ENCODE data around the gene HGD. TPM values are rescaled to one million over a fixed set of nuclear protein-coding genes. Genes with fewer than 3 reads are reported as not detected.
A peak's percentile ranks its signal among the peaks of the same experiment; 100 is the strongest.

The HGD gene
- total RNA-seq, 1 experiment from 2014 or later: 1.5 TPM

DNA sequence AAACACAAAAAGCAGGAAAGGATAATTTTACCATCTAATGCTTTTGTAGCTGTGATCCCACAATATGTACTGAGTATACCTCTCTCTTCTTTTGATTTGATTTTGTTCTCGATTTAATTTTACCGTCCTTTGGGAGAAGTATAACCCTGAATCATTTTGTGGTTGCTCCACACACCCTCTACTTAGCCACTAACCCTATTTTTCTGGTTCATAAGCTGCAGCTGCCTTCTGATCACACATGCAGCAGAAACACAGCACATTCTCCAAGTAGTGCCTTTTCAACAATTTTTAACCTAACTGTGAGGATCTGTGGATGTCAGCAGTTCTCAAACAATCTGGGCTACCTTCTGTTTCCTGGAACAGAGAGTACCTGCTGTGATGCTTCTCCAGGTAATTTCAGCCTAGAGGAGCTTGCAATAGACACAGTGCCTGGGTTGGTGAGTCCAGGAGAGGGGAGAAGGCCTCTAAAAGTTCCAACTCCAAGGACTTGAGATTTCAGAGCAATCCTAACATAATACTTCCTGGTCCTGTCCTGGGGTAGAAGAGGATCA lies 40.3 kb downstream of the HGD start:
- DNase-seq (ENCODE audit: low spot score): no peak
- H3K27ac Mint-ChIP-seq: peak overlapping the region; percentile 58; the same call in 1 of the 2 replicates
- POLR2A ChIA-PET: no interaction called here

DNA sequence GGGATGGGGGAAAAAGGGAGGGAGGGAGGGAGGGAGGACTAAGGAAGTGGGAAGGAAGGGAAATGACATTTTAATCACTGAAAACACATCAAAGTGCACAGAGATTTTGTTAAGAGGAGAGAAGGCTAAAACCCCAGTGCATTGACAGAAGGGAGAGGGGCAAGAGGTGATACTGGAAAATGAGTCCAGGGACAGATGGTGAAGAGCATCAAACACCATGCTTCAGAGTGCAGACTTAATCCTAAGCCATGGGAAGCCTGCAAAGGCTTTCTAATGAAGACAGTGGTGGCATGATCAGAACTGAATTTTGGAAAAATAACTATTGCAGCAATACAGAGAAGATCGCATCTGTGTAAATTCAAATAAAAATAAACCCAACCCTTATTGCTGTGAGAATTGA lies 41.8 kb downstream of the HGD start:
- CTCF ChIA-PET: no interaction called here
- no peak for ATAC-seq
- H3K27me3 Mint-ChIP-seq (ENCODE audit: low read depth): no peaks in the 10 kb centered on the region
- TF ChIP-seq ZNF121 (CRISPR knock-in tag; IDR thresholded peaks at IDR 0.05) (no peak), ZNF138 (CRISPR knock-in tag; conservative IDR thresholded peaks at IDR 0.05) (no peak), NR1H2 (CRISPR knock-in tag; IDR thresholded peaks at IDR 0.05) (no peak), ZNF423 (CRISPR knock-in tag; IDR thresholded peaks at IDR 0.05) (no peak), TP53 (CRISPR knock-in tag; IDR thresholded peaks at IDR 0.05) (no peak), TEAD1 (CRISPR knock-in tag; IDR thresholded peaks at IDR 0.05) (no peak), ZNF416 (CRISPR knock-in tag; IDR thresholded peaks at IDR 0.05) (no peak), ZNF232 (CRISPR knock-in tag; IDR thresholded peaks at IDR 0.05) (no peak), FOXK1 (CRISPR knock-in tag; IDR thresholded peaks at IDR 0.05) (no peak)
- TF ChIP-seq, protein P1, sequence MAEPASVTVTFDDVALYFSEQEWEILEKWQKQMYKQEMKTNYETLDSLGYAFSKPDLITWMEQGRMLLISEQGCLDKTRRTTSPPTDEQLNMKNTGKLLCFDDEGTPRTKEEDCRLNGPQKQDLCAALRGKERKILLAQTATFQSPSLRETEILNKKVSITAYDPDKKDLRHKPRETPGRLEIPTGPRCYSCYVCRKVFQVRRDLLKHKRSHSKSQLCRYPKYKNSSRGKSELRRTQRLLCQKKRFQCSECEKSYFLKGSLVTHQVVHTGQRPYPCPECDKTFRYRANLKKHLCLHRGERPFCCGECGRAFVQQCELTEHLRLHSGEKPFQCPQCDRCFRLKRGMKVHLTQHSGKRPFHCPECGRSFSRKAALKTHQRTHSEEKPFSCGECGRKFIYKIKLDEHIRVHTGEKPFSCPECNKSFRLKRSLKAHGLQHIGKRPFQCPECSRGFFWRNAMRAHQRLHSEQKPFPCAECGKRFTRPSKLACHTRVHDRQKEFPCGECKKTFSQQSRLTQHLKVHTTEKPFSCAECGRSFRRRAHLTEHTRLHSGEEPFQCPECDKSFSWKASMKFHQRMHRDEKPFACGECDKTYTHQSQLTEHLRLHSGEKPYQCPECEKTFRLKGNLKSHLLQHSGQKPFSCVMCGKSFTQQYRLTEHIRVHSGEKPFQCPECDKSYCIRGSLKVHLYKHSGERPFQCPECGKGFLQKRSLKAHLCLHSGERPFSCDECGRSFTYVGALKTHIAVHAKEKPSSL (CRISPR knock-in tag; conservative IDR thresholded peaks at IDR 0.05): no peak
- TF ChIP-seq, protein P2, sequence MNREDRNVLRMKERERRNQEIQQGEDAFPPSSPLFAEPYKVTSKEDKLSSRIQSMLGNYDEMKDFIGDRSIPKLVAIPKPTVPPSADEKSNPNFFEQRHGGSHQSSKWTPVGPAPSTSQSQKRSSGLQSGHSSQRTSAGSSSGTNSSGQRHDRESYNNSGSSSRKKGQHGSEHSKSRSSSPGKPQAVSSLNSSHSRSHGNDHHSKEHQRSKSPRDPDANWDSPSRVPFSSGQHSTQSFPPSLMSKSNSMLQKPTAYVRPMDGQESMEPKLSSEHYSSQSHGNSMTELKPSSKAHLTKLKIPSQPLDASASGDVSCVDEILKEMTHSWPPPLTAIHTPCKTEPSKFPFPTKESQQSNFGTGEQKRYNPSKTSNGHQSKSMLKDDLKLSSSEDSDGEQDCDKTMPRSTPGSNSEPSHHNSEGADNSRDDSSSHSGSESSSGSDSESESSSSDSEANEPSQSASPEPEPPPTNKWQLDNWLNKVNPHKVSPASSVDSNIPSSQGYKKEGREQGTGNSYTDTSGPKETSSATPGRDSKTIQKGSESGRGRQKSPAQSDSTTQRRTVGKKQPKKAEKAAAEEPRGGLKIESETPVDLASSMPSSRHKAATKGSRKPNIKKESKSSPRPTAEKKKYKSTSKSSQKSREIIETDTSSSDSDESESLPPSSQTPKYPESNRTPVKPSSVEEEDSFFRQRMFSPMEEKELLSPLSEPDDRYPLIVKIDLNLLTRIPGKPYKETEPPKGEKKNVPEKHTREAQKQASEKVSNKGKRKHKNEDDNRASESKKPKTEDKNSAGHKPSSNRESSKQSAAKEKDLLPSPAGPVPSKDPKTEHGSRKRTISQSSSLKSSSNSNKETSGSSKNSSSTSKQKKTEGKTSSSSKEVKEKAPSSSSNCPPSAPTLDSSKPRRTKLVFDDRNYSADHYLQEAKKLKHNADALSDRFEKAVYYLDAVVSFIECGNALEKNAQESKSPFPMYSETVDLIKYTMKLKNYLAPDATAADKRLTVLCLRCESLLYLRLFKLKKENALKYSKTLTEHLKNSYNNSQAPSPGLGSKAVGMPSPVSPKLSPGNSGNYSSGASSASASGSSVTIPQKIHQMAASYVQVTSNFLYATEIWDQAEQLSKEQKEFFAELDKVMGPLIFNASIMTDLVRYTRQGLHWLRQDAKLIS (CRISPR knock-in tag; IDR thresholded peaks at IDR 0.05; ENCODE audit: borderline replicate concordance): no peak
- TF ChIP-seq, protein P3, sequence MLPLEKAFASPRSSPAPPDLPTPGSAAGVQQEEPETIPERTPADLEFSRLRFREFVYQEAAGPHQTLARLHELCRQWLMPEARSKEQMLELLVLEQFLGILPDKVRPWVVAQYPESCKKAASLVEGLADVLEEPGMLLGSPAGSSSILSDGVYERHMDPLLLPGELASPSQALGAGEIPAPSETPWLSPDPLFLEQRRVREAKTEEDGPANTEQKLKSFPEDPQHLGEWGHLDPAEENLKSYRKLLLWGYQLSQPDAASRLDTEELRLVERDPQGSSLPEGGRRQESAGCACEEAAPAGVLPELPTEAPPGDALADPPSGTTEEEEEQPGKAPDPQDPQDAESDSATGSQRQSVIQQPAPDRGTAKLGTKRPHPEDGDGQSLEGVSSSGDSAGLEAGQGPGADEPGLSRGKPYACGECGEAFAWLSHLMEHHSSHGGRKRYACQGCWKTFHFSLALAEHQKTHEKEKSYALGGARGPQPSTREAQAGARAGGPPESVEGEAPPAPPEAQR (CRISPR knock-in tag; IDR thresholded peaks at IDR 0.05): no peak
- TF ChIP-seq, protein P4, sequence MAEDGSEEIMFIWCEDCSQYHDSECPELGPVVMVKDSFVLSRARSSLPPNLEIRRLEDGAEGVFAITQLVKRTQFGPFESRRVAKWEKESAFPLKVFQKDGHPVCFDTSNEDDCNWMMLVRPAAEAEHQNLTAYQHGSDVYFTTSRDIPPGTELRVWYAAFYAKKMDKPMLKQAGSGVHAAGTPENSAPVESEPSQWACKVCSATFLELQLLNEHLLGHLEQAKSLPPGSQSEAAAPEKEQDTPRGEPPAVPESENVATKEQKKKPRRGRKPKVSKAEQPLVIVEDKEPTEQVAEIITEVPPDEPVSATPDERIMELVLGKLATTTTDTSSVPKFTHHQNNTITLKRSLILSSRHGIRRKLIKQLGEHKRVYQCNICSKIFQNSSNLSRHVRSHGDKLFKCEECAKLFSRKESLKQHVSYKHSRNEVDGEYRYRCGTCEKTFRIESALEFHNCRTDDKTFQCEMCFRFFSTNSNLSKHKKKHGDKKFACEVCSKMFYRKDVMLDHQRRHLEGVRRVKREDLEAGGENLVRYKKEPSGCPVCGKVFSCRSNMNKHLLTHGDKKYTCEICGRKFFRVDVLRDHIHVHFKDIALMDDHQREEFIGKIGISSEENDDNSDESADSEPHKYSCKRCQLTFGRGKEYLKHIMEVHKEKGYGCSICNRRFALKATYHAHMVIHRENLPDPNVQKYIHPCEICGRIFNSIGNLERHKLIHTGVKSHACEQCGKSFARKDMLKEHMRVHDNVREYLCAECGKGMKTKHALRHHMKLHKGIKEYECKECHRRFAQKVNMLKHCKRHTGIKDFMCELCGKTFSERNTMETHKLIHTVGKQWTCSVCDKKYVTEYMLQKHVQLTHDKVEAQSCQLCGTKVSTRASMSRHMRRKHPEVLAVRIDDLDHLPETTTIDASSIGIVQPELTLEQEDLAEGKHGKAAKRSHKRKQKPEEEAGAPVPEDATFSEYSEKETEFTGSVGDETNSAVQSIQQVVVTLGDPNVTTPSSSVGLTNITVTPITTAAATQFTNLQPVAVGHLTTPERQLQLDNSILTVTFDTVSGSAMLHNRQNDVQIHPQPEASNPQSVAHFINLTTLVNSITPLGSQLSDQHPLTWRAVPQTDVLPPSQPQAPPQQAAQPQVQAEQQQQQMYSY (CRISPR knock-in tag; IDR thresholded peaks at IDR 0.05): no peak
- TF ChIP-seq, protein P5, sequence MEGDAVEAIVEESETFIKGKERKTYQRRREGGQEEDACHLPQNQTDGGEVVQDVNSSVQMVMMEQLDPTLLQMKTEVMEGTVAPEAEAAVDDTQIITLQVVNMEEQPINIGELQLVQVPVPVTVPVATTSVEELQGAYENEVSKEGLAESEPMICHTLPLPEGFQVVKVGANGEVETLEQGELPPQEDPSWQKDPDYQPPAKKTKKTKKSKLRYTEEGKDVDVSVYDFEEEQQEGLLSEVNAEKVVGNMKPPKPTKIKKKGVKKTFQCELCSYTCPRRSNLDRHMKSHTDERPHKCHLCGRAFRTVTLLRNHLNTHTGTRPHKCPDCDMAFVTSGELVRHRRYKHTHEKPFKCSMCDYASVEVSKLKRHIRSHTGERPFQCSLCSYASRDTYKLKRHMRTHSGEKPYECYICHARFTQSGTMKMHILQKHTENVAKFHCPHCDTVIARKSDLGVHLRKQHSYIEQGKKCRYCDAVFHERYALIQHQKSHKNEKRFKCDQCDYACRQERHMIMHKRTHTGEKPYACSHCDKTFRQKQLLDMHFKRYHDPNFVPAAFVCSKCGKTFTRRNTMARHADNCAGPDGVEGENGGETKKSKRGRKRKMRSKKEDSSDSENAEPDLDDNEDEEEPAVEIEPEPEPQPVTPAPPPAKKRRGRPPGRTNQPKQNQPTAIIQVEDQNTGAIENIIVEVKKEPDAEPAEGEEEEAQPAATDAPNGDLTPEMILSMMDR (IDR thresholded peaks at IDR 0.05): no peak
- TF ChIP-seq, protein P6, sequence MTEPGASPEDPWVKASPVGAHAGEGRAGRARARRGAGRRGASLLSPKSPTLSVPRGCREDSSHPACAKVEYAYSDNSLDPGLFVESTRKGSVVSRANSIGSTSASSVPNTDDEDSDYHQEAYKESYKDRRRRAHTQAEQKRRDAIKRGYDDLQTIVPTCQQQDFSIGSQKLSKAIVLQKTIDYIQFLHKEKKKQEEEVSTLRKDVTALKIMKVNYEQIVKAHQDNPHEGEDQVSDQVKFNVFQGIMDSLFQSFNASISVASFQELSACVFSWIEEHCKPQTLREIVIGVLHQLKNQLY (CRISPR knock-in tag; IDR thresholded peaks at IDR 0.05): no peak
- TF ChIP-seq, protein P7, sequence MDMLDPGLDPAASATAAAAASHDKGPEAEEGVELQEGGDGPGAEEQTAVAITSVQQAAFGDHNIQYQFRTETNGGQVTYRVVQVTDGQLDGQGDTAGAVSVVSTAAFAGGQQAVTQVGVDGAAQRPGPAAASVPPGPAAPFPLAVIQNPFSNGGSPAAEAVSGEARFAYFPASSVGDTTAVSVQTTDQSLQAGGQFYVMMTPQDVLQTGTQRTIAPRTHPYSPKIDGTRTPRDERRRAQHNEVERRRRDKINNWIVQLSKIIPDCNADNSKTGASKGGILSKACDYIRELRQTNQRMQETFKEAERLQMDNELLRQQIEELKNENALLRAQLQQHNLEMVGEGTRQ (CRISPR knock-in tag; IDR thresholded peaks at IDR 0.05): no peak

More for the DNA sequence above, 40.3 kb downstream of the HGD start:
- peaks cover 8% of the 10 kb centered on the region; the same call in 1 of the 2 replicates for H3K36me3 Mint-ChIP-seq
- H3K27me3 Mint-ChIP-seq (ENCODE audit: low read depth): no peaks in the 10 kb centered on the region
- H3K4me3 Mint-ChIP-seq: no peak overlapping the region
- TF ChIP-seq, protein P8, sequence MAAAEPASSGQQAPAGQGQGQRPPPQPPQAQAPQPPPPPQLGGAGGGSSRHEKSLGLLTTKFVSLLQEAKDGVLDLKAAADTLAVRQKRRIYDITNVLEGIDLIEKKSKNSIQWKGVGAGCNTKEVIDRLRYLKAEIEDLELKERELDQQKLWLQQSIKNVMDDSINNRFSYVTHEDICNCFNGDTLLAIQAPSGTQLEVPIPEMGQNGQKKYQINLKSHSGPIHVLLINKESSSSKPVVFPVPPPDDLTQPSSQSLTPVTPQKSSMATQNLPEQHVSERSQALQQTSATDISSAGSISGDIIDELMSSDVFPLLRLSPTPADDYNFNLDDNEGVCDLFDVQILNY (CRISPR knock-in tag; IDR thresholded peaks at IDR 0.05): no peak
- no peak for TF ChIP-seq PRRX2 (CRISPR knock-in tag; IDR thresholded peaks at IDR 0.05)
- no peak for TF ChIP-seq ETV6 (CRISPR knock-in tag; IDR thresholded peaks at IDR 0.05)
- ATAC-seq: no peak
- CTCF ChIA-PET: interaction anchor here (0.6 to 1.4 kb wide), 2 partner anchors 25 to 153 kb away, joined by 3 to 5 read pairs; no protein-coding TSS in a partner anchor
- H3K9me3 Mint-ChIP-seq: peaks cover 12% of the 10 kb centered on the region
- H3K4me1 Mint-ChIP-seq: peaks cover 19% of the 10 kb centered on the region

More for the DNA sequence above, 41.8 kb downstream of the HGD start:
- Mint-ChIP-seq H3K4me1 (peaks cover 14% of the 10 kb centered on the region), H3K36me3 (peaks cover 8% of the 10 kb centered on the region; the same call in 1 of the 2 replicates), H3K4me3 (no peak overlapping the region), H3K9me3 (peaks cover 12% of the 10 kb centered on the region), H3K27ac (no peak overlapping the region)
- no peak for DNase-seq (ENCODE audit: low spot score)
- POLR2A ChIA-PET: no interaction called here

All from WTC11 (cell line).